IPS-NIHi7 (cell line): ENCODE results near the gene TRPM8.
"Not testable (repeated sequence)": the region's sequence is repeated elsewhere in the genome, so short reads cannot be mapped to it uniquely, and the experiment has no call there.

ENCODE experiments used
- DNase-seq: peaks from one replicate; pipeline ENCODE4 v3.0.0; 2012; ENCODE audit warnings: mixed read lengths; ENCODE audit errors: extremely low spot score

TRPM8 gene

GRCh38 chr2:233936089-233936488 lies 18.9 kb downstream of the TRPM8 start:
- no peak for DNase-seq

GRCh38 chr2:233938676-233939370 lies 21.6 kb downstream of the TRPM8 start:
- peak; percentile 40 for DNase-seq

- DNase-seq, result no peak
These were observed 23.5 kb downstream of the TRPM8 start for GRCh38 chr2:233940376-233941276.

- no peak for DNase-seq
These were observed 25.6 kb downstream of the TRPM8 start for GRCh38 chr2:233942731-233943130.

GRCh38 chr2:233944269-233944668 lies 27.1 kb downstream of the TRPM8 start:
- no peak for DNase-seq

GRCh38 chr2:233944722-233945121 lies 27.5 kb downstream of the TRPM8 start:
- no peak for DNase-seq

- no peak for DNase-seq
These were observed 28.0 kb downstream of the TRPM8 start for GRCh38 chr2:233945146-233945545.

- no peak for DNase-seq
These were observed 33.1 kb downstream of the TRPM8 start for GRCh38 chr2:233950078-233950825.

- no peak for DNase-seq
These were observed 35.2 kb downstream of the TRPM8 start for GRCh38 chr2:233952335-233952734.

GRCh38 chr2:233953087-233953801 lies 36.1 kb downstream of the TRPM8 start:
- no peak for DNase-seq

GRCh38 chr2:233960203-233960602 lies 43.0 kb downstream of the TRPM8 start:
- DNase-seq, result no peak

GRCh38 chr2:233961905-233962304 lies 44.7 kb downstream of the TRPM8 start:
- no peak for DNase-seq

GRCh38 chr2:233964581-233964980 lies 47.4 kb downstream of the TRPM8 start:
- no peak for DNase-seq

- no peak for DNase-seq
These were observed 47.9 kb downstream of the TRPM8 start for GRCh38 chr2:233965032-233965603.

- DNase-seq, result not testable (repeated sequence)
These were observed 48.5 kb downstream of the TRPM8 start for GRCh38 chr2:233965646-233966045.

- DNase-seq, result no peak
These were observed 49.2 kb downstream of the TRPM8 start for GRCh38 chr2:233966388-233966787.

- no peak for DNase-seq
These were observed 50.0 kb downstream of the TRPM8 start for GRCh38 chr2:233967164-233967563.

- no peak for DNase-seq
These were observed 51.4 kb downstream of the TRPM8 start for GRCh38 chr2:233968556-233968955.

- not testable (repeated sequence) for DNase-seq
These were observed 55.3 kb downstream of the TRPM8 start for GRCh38 chr2:233972460-233972859.

- no peak for DNase-seq
These were observed 55.9 kb downstream of the TRPM8 start for GRCh38 chr2:233972941-233973575.

- no peak for DNase-seq
These were observed 56.6 kb downstream of the TRPM8 start for GRCh38 chr2:233973786-233974185.
